ENCODE measurements around the gene TBC1D12.

The TBC1D12 gene

GRCh38 chr10:94407668-94408067 is 5.3 kb downstream of the TBC1D12 start:
- H3F3A ChIP-seq (ENCODE audit: control insufficient read depth, insufficient read depth), result peaks cover 4% of the 10 kb centered on the region; the same call in 1 of the 2 replicates
- no peaks in the 10 kb centered on the region for H4K20me1 ChIP-seq (ENCODE audit: control insufficient read depth, insufficient read depth, low read depth, low read length)
- no peaks in the 10 kb centered on the region for H3K9me3 ChIP-seq (ENCODE audit: control insufficient read depth, insufficient read depth, low read length)
- H3K27me3 ChIP-seq (ENCODE audit: control insufficient read depth, low read length), result peaks cover 13% of the 10 kb centered on the region
- peaks cover 61% of the 10 kb centered on the region for H3K79me2 ChIP-seq (ENCODE audit: control insufficient read depth, low read length)
- no peak overlapping the region for H3K4me3 ChIP-seq (ENCODE audit: low read length)
- H3K4me1 ChIP-seq (ENCODE audit: control insufficient read depth, low read length), result peaks cover 8% of the 10 kb centered on the region
- H3K36me3 ChIP-seq (ENCODE audit: control insufficient read depth, low read length), result no peaks in the 10 kb centered on the region
- H3K9me2 ChIP-seq (replicated peaks; ENCODE audit: control insufficient read depth, low read length), result no peaks in the 10 kb centered on the region
- TF ChIP-seq EZH2phosphoT487 (IDR thresholded peaks at IDR 0.05; ENCODE audit: borderline replicate concordance, low read length) (no peak), CTCF (IDR thresholded peaks at IDR 0.05; ENCODE audit: low read depth, low read length, poor library complexity, severe bottlenecking) (no peak)
- H3K4me2 ChIP-seq (ENCODE audit: low read length), result no peak overlapping the region
- no peak overlapping the region for H3K27ac ChIP-seq (ENCODE audit: low read depth, low read length)

GRCh38 chr10:94409021-94409657 is 6.8 kb downstream of the TBC1D12 start:
- Histone ChIP-seq H3K4me2 (ENCODE audit: low read length) (no peak overlapping the region), H3K27ac (ENCODE audit: low read depth, low read length) (no peak overlapping the region), H3K36me3 (ENCODE audit: control insufficient read depth, low read length) (no peaks in the 10 kb centered on the region), H4K20me1 (ENCODE audit: control insufficient read depth, insufficient read depth, low read depth, low read length) (no peaks in the 10 kb centered on the region), H3K4me1 (ENCODE audit: control insufficient read depth, low read length) (peaks cover 8% of the 10 kb centered on the region), H3F3A (ENCODE audit: control insufficient read depth, insufficient read depth) (peaks cover 4% of the 10 kb centered on the region; the same call in 1 of the 2 replicates), H3K4me3 (ENCODE audit: low read length) (no peak overlapping the region), H3K9me2 (replicated peaks; ENCODE audit: control insufficient read depth, low read length) (no peaks in the 10 kb centered on the region), H3K27me3 (ENCODE audit: control insufficient read depth, low read length) (peaks cover 8% of the 10 kb centered on the region; the same call in 1 of the 2 replicates), H3K79me2 (ENCODE audit: control insufficient read depth, low read length) (peaks cover 63% of the 10 kb centered on the region), H3K9me3 (ENCODE audit: control insufficient read depth, insufficient read depth, low read length) (no peaks in the 10 kb centered on the region)
- TF ChIP-seq EZH2phosphoT487 (IDR thresholded peaks at IDR 0.05; ENCODE audit: borderline replicate concordance, low read length) (no peak), CTCF (IDR thresholded peaks at IDR 0.05; ENCODE audit: low read depth, low read length, poor library complexity, severe bottlenecking) (no peak)

GRCh38 chr10:94411304-94411703 is 9.0 kb downstream of the TBC1D12 start:
- Histone ChIP-seq H3K9me2 (replicated peaks; ENCODE audit: control insufficient read depth, low read length) (no peaks in the 10 kb centered on the region), H3K27me3 (ENCODE audit: control insufficient read depth, low read length) (peaks cover 8% of the 10 kb centered on the region; the same call in 1 of the 2 replicates), H3K4me3 (ENCODE audit: low read length) (no peak overlapping the region), H3K4me2 (ENCODE audit: low read length) (no peak overlapping the region), H3K27ac (ENCODE audit: low read depth, low read length) (no peak overlapping the region), H3K4me1 (ENCODE audit: control insufficient read depth, low read length) (peaks cover 4% of the 10 kb centered on the region; the same call in 1 of the 2 replicates), H3K79me2 (ENCODE audit: control insufficient read depth, low read length) (peaks cover 48% of the 10 kb centered on the region), H3F3A (ENCODE audit: control insufficient read depth, insufficient read depth) (no peaks in the 10 kb centered on the region), H3K9me3 (ENCODE audit: control insufficient read depth, insufficient read depth, low read length) (no peaks in the 10 kb centered on the region), H3K36me3 (ENCODE audit: control insufficient read depth, low read length) (no peaks in the 10 kb centered on the region), H4K20me1 (ENCODE audit: control insufficient read depth, insufficient read depth, low read depth, low read length) (no peaks in the 10 kb centered on the region)
- TF ChIP-seq CTCF (IDR thresholded peaks at IDR 0.05; ENCODE audit: low read depth, low read length, poor library complexity, severe bottlenecking), result no peak
- no peak for TF ChIP-seq EZH2phosphoT487 (IDR thresholded peaks at IDR 0.05; ENCODE audit: borderline replicate concordance, low read length)
